HG02943 (cell line): ENCODE data around the gene KRT83.
"Not testable (repeated sequence)": the region's sequence is repeated elsewhere in the genome, so short reads cannot be mapped to it uniquely, and the experiment has no call there.

Experiments used
- ATAC-seq: cut with Tn5 transposase; IDR thresholded peaks from one replicate; pipeline ENCODE4 v1.9.1; 2021; ENCODE audit warnings: mild to moderate bottlenecking, low read depth, moderate library complexity; ENCODE audit not compliant: unreplicated experiment

Gene KRT83

DNA sequence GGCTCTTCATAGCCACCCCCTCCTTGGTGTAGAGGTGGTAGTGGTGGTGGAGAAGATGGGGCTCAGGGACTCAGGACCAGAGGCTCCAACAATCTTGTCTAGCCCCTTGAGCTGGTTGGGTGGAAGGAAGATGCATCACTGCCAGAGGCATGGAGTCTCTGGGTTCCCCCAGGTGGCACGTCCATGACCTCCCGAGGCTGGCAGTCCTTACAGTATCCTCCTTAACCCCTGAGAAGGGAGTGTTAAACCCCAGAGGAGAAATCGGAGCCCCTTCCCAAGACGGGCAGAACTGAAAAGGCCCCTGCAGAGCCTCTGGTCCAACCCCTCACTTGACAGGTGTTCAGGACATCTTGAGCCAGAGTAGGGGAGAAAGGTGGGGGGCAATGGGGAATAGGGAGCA, 9.1 kb downstream of the KRT83 start:
- ATAC-seq, result no peak

DNA sequence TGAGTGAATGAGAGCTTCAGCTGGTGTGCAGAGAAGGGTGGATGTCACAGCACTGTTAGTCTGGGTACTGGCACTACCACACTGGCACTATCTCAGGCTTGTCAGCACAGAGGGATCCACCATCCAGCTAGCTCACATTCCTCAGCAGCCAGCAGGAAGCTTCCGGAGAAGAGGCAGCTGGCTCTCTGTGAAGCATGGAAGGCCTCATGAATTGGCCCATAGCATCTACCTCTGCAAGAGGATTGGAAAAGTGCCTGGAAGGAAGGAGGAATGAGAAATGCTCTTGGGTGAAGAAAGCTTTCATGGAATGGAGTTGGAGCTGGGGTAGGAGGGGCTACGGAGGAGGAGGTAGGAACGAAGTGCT, 9.9 kb downstream of the KRT83 start:
- no peak for ATAC-seq

DNA sequence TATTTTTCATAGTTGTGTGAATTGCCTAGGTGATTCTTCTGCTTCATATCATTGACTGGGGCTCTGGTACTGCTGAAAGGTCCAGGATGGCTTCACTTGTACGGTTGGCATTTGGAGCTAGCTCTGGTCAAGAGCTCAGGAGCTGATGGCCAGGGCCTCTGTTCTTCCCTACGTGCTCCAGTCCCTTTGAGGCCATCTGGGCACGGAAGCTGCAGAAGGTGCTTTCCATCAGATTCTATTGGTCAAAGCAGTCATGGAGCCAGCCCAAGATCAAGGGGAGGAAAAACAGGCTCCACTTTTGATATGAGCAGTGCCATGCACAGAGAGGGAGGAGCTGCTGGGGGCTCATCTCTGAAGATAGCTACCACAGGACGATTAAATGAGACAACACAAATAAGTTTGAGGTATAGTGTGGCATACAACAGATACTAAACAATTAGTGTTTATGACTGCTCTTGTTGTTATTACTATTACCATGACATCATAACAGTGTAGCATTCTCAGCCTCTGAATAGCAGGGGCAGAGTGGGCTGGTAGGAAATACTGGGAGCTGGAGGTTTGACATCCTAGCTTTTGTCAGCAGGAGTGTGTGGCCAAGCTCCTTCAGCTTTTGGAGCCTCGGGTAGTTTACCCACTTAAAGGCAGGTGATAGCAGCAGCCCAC, 10.4 kb downstream of the KRT83 start:
- ATAC-seq, result no peak

DNA sequence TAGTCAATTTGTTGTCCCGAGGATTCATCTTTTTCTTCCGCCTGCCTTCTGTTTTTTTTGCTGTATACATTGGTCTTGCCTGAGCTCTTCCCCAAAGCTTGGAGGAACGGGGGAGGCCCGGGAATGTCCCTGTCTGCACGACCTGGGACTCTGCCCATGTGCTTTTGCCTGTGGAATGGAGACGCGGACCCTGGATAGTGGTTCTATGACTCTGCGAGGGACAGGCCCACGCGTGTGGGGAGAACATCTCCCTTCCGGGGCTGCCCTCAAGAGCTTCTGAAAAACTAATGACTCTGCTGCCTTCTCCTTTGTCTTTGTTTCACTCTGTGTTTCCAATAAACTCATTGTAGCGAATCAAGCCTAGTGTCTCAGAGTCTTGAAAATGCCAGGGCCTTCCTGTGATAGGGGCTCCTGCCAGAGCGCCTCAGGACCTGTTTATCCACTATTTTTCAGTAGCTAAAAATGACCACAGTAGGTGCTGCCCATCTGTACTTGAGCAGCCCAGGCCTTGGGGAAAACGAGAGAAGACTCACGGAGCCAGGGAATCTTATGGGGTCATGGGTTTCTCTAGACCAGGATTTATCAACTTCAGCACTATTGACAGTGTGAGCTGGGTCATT, 12.3 kb downstream of the KRT83 start:
- ATAC-seq, result no peak

DNA sequence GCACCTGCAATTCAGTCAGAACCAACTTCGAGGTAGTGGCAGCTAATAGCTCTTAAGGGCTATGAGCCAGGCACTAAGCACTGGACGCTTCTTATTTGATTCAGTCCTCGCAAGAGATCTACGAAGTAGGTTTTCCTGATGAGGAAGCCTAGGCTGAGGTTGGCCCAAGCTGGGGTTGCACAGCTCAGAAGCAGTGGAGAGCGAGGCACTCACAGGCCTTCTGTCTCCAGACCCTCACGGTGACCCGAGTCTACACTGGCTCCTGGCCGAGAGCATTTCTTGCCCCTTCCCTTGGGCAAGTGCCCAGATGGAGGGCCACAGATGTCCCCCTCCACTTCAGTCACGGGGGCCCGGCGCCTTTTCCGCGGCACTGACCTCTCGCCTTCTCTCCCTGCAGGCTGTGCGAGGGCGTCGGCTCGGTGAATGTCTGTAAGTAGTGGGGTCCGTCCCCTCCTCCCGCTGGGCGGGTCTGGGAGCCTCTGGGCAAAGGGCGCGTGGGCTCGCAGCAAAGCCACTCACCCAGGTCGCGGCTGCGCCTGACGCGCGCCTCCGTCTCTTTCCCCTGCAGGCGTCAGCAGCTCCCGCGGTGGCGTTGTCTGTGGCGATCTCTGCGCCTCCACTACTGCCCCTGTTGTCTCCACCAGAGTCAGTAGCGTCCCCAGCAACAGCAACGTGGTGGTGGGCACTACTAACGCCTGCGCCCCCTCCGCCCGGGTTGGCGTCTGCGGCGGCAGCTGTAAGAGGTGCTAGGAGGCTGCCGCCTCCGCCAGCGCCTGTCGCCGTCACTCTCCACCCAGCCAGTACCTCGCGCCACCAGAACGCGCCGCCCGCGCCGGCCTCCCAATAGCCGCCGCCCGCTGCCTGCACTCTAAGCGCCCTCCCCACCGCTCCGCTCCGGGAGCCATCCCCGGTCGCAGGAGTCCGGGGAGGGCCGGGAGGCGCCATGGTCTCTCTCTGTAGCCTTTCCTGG, 13.1 kb downstream of the KRT83 start:
- no peak for ATAC-seq

DNA sequence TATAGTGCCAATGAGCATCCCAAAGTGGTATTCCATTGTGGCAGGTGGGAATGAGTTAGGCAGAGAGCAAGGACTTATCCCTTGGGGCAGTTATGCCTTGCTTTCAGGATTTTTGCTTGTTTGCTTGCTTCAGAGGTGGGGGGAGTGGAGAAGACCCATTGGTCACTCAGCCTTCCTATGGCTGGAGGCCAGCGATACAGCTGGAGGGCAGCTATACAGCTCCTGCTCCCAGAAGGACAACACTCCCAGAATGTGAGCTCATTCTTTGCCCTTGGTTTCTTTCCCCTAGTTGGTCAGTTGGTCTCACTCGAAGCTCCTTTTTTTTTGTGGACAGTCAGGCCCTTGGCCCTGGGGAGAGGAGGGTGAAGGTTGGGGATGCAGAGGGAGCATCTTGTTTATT, 14.5 kb downstream of the KRT83 start:
- ATAC-seq, result no peak

DNA sequence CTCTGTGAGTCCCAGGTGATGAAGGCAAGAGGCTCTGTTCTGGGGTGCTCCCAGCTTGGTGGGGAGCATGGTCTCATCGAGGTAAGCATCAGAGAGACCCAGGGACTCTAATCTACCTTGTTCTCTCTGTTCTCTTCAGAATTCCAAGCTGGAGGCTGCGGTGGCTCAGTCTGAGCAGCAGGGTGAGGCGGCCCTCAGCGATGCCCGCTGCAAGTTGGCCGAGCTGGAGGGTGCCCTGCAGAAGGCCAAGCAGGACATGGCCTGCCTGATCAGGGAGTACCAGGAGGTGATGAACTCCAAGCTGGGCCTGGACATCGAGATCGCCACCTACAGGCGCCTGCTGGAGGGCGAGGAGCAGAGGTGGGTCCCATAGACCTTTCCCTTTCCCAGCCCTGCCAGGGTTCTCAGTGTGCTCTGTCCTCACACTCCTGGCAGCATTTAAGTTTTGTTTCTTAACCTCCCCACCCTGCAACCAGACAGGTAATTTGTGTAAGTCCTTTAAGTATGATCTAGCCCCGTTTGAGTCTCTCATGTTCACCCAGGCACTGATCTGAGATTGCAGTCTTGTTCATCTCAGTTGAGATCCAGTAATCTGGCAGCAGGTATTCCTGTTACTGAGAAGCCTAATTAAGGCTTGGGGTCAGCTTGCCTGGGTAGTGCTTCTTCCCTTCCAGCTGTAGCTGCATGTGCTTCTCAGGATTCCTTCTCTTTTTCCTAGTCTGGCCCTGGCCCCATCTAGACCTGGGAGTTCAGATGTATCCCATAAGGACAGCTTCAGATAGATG, 15.1 kb downstream of the KRT83 start:
- ATAC-seq, result no peak

DNA sequence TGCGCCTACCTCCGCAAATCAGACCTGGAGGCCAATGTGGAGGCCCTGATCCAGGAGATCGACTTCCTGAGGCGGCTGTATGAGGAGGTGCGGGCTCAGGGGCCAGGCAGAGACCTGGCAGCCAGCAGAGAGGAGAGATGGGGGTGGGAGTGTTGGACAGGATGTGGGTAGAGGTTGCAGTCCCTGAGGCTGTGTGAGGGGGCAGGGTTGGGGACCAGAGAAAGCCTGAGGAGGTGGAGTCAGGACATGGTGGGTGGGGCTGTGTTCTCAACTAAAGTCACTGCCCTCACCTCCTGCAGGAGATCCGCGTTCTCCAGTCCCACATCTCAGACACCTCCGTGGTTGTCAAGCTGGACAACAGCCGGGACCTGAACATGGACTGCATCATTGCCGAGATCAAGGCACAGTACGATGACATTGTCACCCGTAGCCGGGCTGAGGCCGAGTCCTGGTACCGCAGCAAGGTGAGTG, 16.2 kb downstream of the KRT83 start:
- ATAC-seq, result peak; percentile 67

DNA sequence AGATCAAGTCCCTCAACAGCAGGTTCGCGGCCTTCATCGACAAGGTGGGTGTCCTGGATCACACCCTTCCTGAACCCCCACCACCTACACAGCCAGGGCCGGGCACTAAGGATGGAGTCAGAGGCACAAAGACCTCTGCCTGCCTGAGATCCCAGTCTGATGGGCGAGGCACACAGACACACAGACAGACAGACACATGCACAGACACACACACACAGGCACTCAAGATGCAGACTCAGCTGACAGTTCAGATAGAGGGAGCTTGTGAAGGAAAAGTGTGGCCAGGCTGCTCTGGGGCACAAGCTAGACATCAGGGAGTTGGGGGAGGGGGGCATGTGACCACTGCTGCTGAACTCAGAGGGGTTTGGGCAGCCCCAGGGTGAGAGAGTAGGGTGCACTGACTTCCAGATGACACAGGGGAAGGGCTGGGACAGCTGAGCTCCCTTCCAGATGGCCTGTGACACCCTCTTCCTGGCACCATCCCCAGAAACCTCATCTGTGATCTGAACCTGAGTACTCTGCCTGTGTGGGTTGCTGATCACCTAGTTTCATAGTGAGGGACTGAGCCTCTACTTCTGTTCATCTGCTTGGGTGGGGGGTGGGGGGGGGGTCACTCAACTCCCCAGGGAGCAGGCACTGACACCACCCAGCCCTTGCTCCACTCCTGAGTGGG, 18.8 kb downstream of the KRT83 start:
- not testable (repeated sequence) for ATAC-seq

DNA sequence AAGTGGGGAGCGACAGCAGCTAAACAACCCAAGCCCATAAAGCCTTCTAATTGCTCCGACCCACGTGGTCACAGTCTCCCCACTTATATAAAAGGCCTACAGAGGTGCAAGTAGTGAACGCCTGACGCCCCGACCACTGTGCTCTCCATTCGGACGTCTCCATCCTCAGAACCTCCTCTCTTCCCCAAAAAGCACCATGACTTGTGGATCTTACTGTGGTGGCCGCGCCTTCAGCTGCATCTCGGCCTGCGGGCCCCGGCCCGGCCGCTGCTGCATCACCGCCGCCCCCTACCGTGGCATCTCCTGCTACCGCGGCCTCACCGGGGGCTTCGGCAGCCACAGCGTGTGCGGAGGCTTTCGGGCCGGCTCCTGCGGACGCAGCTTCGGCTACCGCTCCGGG, 19.5 kb downstream of the KRT83 start:
- ATAC-seq, result not testable (repeated sequence)

DNA sequence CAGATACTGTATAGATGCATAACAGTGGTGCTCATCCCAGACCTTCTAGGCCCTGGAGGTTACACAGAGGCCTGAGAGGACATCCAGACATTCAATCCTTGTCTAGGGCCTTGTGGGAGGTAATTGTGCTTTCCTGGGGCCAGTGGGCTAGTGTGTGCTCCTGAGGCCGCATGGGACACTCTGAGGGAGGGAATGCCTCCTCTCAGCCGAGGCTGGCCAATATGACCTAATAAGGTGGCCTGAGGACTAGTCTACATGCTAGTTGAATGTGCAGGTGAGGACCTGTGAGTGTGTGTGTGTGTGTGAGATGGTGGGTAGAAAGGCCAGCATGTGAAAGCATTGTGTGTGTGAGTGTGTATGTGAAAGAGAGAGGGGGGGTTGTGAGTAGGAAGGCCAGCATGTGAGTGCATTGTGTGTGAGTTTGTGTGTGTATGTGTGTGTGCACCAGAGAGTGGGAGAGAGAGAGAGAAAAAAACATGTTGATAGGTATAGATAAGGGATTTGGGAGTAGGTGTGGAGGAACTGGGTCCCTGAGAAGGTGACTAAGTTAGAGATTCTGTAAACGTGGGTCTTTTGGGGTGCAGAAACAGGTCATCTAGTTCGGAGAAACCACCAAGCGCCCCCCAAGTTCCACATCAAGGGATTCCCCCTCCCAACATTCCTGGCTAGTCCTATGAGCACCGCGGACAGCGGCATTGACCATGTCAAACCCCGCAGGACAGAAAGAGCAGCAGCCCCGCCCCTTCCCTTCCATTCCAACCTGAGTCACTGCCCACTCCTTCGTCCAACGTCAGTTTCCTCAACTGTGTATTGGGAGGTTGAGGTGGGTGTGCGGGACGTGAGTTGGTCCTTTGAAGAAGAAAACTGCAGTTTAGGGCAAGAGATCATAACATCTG, 20.2 kb downstream of the KRT83 start:
- ATAC-seq, result no peak

DNA sequence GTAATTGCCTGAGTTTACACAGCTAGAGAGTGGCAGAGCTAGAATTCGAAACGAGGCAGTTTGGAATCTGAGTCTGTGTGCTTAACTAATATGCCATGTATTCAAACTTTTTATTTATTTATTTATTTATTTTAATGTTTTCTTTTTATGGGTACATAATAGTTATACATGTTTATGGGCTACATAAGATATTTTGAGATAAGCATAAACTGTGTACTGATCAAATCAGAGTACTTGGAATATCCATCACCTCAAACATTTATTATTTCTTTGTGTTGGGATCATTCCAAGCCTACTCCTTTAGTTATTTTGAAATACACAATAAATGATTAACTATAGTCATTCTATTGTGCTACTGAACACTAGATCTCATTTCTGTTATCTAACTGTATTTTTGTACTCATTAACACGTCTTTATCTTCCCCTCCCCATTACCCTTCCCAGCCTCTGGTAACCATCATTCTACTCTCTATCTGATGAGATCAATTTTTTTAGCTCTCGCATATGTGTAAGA, 22.5 kb downstream of the KRT83 start:
- ATAC-seq, result no peak

DNA sequence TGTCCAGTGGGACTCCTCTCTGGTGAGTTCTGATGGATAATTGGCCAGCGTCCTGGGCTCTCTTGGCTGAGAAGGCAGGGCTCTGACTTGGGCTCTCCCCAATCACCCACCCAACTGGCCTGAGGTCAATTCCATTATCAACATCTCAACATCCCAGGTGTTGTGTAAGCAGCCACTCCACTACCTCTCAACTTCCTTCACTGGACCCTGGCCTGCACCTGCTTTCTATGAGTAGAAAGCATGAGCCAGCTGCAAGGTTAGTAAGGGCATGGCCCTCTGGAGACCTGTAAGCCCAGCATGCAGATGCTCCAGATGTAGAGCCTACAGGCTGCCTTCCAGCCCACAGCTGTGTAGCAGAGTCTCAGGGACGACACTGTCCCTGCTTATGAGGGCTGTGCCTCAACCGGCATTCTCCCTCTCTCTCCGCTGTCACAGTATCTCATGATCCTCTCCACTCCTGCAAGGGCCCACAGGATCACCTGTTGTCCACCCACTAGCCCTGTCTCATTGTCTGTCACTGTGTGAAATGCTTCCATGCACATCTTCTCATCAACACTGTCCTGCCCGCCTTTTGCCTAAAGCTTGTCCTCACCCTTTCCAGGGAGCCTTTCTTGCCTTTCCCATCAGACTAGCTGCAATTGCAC, 24.5 kb downstream of the KRT83 start:
- no peak for ATAC-seq

DNA sequence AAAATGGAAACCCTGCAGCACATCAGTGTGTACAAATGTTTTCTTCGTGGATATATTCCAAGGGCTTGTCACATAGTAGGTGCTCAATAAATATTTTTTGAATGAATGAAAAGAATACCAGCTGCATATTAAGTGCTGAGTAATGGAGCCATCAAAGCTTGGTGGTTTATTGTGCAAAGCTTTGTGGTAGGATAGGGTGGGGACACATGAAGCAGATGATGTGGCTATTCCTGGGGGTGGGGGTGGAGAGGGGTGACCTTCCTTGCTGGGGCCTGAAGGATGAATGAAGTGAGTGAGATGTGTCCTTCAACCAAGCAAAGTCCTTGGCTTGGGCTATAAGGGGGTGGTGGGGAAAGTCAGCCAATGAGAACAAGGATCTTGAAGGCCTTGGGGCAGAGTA, 25.5 kb downstream of the KRT83 start:
- no peak for ATAC-seq

DNA sequence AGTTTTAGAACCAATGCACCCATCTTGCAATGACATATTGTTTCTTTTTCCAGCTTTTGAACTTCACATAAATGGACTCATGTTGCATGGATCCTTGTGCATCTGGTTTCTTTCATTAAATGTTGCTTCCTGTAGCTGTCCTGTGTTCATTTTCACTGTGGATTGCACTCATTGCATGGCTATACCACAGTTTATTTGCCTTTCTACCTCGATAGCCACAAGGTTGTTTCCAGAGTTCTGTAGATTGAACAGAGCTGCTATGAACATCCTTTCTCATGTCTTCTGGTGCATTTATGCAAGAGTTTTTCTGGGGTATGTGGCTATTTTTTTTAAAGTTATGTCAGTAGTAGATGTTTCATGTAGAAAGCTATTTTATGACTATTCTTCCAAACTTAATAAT, 26.4 kb downstream of the KRT83 start:
- ATAC-seq, result no peak

DNA sequence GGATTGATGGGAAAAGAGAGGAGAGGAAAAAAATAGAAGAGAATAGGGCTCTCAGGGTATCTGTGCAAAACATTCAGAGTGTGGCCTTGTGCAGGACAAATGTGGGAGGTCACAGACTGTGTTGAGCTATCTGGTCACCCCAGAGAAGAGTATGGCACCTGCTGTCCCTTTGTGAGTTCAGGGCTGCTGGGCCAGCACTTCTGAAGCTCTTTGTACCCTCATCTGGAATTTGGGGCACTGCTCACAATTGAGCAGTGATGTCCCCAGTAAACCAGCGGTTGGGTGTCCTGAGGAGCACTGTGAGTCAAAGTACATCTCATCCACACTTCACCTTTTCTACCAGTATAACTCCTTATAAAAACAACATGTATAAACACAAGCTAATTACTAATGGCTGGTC, 27.3 kb downstream of the KRT83 start:
- ATAC-seq, result no peak

DNA sequence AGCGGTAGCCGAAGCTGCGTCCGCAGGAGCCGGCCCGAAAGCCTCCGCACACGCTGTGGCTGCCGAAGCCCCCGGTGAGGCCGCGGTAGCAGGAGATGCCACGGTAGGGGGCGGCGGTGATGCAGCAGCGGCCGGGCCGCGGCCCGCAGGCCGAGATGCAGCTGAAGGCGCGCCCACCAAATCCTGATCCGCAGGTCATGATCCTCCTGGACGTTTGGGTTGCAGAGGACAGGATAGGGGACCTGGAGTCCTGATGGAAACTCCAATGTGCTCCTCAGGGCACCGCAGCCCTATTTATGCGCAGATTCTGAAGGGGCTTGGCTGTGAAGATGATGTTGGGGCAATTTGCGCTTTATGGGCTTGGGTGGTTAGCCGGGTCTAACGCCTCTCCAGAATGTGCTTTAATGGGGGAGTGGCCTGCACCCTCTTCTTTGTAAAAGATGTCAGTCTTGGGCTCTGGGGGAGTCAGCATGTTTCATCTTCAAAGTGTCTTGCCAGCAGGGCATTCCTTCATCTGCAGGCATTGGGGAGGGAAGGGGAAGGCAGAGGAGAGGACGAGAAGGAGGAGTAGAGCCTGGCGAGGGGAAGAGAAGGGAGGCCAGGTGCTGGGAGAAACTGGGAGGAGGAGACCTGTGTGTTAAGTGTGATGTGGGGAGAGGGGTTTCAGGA, 29.8 kb downstream of the KRT83 start, which contains the start of gene KRT81:
Gene KRT81 (minus strand): TSS at position 268 of the 669 bp plus-strand sequence. CDS start 69 bp downstream, at position 199.
- ATAC-seq, result no peak
